ENCODE measurements around the gene BAZ2B. TPM values are rescaled to one million over a fixed set of nuclear protein-coding genes. Genes with fewer than 3 reads are reported as not detected.

Gene BAZ2B
- total RNA-seq, 1 experiment from 2014 or later, result 43.3 TPM

DNA sequence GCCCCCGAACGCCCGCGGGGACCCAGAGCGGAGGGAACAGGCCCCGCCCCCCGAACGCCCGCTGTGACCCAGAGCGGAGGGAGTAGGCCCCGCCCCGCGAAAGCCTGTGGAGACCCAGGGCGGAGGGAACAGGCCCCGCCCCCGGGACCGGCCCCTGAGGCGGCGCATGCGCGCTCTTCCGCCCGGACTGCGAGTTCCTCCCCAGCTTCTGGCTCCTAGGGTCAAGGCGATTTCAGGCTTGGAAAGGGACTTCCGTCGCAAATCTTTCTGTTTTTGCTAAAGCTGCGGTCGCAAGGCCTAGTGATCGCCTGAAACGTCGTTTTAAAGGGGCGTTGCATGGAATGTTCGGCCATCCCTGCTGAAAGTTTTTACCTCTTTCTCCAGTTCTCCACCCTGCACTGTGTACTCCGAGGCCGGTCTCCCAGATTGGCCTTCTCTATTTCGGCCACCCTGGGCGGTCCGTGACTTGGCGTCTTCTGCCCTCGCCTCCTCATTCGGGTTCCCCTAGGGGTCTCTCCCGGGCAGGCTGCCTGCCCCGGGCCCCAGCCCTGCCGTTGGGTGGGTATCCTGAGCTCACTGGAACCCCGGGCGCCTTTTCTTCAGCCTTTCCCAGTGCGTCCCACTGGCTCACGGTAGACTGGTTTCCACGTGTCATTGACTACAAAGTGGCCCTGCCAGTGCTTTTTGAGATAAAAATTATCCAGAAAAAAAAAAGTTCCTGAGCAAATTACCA lies 329.5 kb downstream of the BAZ2B start:
- CTCF ChIA-PET, result interaction anchor here (0.7 to 1.2 kb wide), 5 partner anchors 10 to 42 kb away, joined by 3 to 4 read pairs (median 3); no protein-coding TSS in a partner anchor
- DNase-seq, result peak; percentile 99
- intact Hi-C loops (cut with micrococcal nuclease; ENCODE audit: unreplicated experiment), result no loop called here
- Mint-ChIP-seq H3K36me3 (ENCODE audit: insufficient read depth, unreplicated experiment) (peaks cover 18% of the 10 kb centered on the region), H3K4me1 (ENCODE audit: low read depth, unreplicated experiment) (peaks cover 36% of the 10 kb centered on the region), H3K4me3 (ENCODE audit: low read depth, unreplicated experiment) (peak overlapping the region; percentile 83), H3K27me3 (ENCODE audit: unreplicated experiment) (no peaks in the 10 kb centered on the region), H3K27ac (ENCODE audit: unreplicated experiment) (peak overlapping the region; percentile 1), H3K9me3 (ENCODE audit: low read depth, unreplicated experiment) (no peaks in the 10 kb centered on the region)
- TF ChIP-seq, protein P1, sequence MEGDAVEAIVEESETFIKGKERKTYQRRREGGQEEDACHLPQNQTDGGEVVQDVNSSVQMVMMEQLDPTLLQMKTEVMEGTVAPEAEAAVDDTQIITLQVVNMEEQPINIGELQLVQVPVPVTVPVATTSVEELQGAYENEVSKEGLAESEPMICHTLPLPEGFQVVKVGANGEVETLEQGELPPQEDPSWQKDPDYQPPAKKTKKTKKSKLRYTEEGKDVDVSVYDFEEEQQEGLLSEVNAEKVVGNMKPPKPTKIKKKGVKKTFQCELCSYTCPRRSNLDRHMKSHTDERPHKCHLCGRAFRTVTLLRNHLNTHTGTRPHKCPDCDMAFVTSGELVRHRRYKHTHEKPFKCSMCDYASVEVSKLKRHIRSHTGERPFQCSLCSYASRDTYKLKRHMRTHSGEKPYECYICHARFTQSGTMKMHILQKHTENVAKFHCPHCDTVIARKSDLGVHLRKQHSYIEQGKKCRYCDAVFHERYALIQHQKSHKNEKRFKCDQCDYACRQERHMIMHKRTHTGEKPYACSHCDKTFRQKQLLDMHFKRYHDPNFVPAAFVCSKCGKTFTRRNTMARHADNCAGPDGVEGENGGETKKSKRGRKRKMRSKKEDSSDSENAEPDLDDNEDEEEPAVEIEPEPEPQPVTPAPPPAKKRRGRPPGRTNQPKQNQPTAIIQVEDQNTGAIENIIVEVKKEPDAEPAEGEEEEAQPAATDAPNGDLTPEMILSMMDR (IDR thresholded peaks at IDR 0.05; ENCODE audit: unreplicated experiment), result no peak
- TSS peak; percentile 83 for BruUV-seq (replicated peaks)

DNA sequence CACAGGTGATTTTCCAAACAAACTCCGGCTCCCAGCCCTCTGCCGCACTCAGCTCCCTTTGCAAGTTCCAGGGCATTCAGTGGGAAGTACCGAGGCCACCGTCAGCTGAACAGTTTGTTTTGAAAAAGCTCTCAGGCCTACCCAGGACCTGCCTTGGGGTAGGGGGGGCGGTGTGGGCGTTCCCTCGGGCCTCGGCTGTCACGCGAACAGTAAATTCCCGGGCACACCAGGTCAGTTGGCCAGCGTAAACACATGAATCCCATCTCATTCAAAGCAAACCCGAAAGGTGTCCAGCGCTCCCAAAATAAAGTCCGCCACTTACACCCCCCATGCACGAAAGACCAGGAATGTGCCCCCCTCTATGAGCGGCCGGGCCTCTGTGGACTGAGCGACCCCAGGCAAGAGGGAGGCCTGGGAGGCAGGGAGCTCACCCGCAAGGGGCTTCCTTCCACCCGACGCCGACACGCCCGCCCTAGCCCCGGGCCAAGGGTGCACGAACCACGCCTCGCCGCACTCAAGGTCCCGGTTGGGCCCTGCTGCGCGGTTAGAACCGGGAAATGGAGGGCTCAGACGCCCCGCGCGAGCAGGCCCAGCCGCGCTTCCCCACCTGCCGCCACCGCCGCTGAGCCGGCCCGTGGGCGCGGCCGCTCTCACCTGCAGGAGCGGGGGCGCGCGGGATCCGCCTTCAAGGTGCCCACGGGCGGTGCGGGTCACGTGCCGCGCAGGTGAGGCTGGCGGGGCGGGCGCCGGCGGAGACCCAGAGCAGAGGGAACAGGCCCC lies 330.2 kb downstream of the BAZ2B start, which contains the start of gene WDSUB1:
WDSUB1 (minus strand) TSS at position 775 of the 780 bp plus-strand sequence. CDS start 3,634 bp downstream, outside the sequence.
- peak; percentile 66 for DNase-seq
- CTCF ChIA-PET, result interaction anchor here (0.7 to 1.1 kb wide), 3 partner anchors 11 to 27 kb away, joined by 3 to 4 read pairs (median 4); no protein-coding TSS in a partner anchor
- peak within 1 kb of the TSS; percentile 83 for H3K4me3 Mint-ChIP-seq (ENCODE audit: low read depth, unreplicated experiment)
- H3K27ac Mint-ChIP-seq (ENCODE audit: unreplicated experiment), result peak within 1 kb of the TSS; percentile 60
- H3K9me3 Mint-ChIP-seq (ENCODE audit: low read depth, unreplicated experiment), result no peaks in the 10 kb centered on the region
- TF ChIP-seq, protein P1 (IDR thresholded peaks at IDR 0.05; ENCODE audit: unreplicated experiment), result no peak
- BruUV-seq (replicated peaks), result no TSS peak
- H3K4me1 Mint-ChIP-seq (ENCODE audit: low read depth, unreplicated experiment), result peaks cover 36% of the 10 kb centered on the region
- H3K27me3 Mint-ChIP-seq (ENCODE audit: unreplicated experiment), result no peaks in the 10 kb centered on the region
- intact Hi-C loops (cut with micrococcal nuclease; ENCODE audit: unreplicated experiment), result no loop called here
- peaks cover 18% of the 10 kb centered on the region for H3K36me3 Mint-ChIP-seq (ENCODE audit: insufficient read depth, unreplicated experiment)

DNA sequence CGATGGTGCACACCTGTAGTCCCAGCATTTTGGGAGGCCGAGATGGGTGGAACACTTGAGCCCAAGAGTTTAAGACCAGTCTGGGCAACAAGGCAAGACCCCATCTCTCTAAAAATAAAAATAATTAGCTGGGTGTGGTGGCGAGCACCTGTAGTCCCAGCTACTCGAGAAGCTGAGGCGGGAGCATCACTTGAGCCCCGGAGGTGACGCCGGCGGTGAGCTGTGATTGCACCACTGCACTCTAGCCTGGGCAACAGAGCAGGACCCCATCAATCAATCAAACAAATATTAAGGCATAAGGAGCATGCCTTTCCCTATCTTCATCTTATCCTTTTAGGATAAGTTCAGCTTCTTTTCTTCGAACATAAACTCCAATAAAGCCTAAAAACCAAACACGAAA lies 330.9 kb downstream of the BAZ2B start:
- intact Hi-C loops (cut with micrococcal nuclease; ENCODE audit: unreplicated experiment), result no loop called here
- Mint-ChIP-seq H3K4me3 (ENCODE audit: low read depth, unreplicated experiment) (peak overlapping the region; percentile 83), H3K9me3 (ENCODE audit: low read depth, unreplicated experiment) (no peaks in the 10 kb centered on the region), H3K27me3 (ENCODE audit: unreplicated experiment) (no peaks in the 10 kb centered on the region), H3K36me3 (ENCODE audit: insufficient read depth, unreplicated experiment) (peaks cover 18% of the 10 kb centered on the region), H3K27ac (ENCODE audit: unreplicated experiment) (peak overlapping the region; percentile 60), H3K4me1 (ENCODE audit: low read depth, unreplicated experiment) (peaks cover 29% of the 10 kb centered on the region)
- BruUV-seq (replicated peaks), result no TSS peak
- CTCF ChIA-PET, result no interaction called here
- TF ChIP-seq, protein P1 (IDR thresholded peaks at IDR 0.05; ENCODE audit: unreplicated experiment), result no peak
- no peak for DNase-seq

DNA sequence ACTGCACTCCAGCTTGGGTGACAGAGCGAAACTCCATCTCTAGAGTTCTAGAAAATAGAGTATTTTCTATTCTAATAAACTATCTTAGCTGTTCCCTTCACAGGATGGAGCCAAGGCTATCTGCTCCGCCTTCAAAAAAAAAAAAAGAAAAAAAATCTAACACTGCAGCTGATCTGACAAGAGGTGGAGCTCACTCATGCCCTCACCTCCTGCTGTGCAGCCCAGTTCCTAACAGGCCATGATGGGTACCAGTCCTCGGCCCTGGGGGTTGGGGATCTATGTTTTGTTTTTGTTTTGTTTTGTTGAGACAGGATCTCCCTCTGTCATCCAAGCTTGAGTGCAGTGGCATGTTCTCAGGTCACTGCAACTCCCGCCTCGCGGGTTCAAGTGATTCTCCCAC lies 332.8 kb downstream of the BAZ2B start:
- H3K27me3 Mint-ChIP-seq (ENCODE audit: unreplicated experiment), result no peaks in the 10 kb centered on the region
- CTCF ChIA-PET, result interaction anchor here (0.6 kb wide), 1 partner anchor 70 kb away, joined by 3 read pairs; no protein-coding TSS in a partner anchor
- BruUV-seq (replicated peaks), result no TSS peak
- intact Hi-C loops (cut with micrococcal nuclease; ENCODE audit: unreplicated experiment), result no loop called here
- peaks cover 22% of the 10 kb centered on the region for H3K4me1 Mint-ChIP-seq (ENCODE audit: low read depth, unreplicated experiment)
- no peak for DNase-seq
- H3K9me3 Mint-ChIP-seq (ENCODE audit: low read depth, unreplicated experiment), result no peaks in the 10 kb centered on the region
- no peak overlapping the region for H3K27ac Mint-ChIP-seq (ENCODE audit: unreplicated experiment)
- TF ChIP-seq, protein P1 (IDR thresholded peaks at IDR 0.05; ENCODE audit: unreplicated experiment), result no peak
- H3K36me3 Mint-ChIP-seq (ENCODE audit: insufficient read depth, unreplicated experiment), result peaks cover 18% of the 10 kb centered on the region
- H3K4me3 Mint-ChIP-seq (ENCODE audit: low read depth, unreplicated experiment), result no peak overlapping the region

Measured in Calu3 (cell line).